HUES48 (cell line): ENCODE results near the gene RAD51B.

ENCODE experiments used
- H3K27ac ChIP-seq: one replicate; pipeline ENCODE4 v1.7.0; 2013; ENCODE audit warnings: low read depth, low read length, inconsistent platforms
- H3K27me3 ChIP-seq: 2 replicates; pipeline ENCODE4 v1.6.1; 2013; ENCODE audit warnings: mild to moderate bottlenecking, low read length; ENCODE audit not compliant: control insufficient read depth, insufficient read depth
- H3K36me3 ChIP-seq: 2 replicates; pipeline ENCODE4 v1.6.1; 2013; ENCODE audit warnings: low read length; ENCODE audit not compliant: control insufficient read depth, insufficient read depth
- H3K4me1 ChIP-seq: 2 replicates; pipeline ENCODE4 v1.6.1; 2013; ENCODE audit warnings: mild to moderate bottlenecking, low read length; ENCODE audit not compliant: control insufficient read depth, insufficient read depth
- H3K4me3 ChIP-seq: 2 replicates; pipeline ENCODE4 v1.5.1; 2013; ENCODE audit warnings: mild to moderate bottlenecking, low read depth, low read length
- H3K9ac ChIP-seq: 2 replicates; pipeline ENCODE4 v1.6.1; 2013; ENCODE audit warnings: mild to moderate bottlenecking, low read depth, low read length, moderate library complexity
- H3K9me3 ChIP-seq: 2 replicates; pipeline ENCODE4 v1.6.1; 2013; ENCODE audit warnings: low read length; ENCODE audit not compliant: control insufficient read depth, insufficient read depth

RAD51B gene

DNA sequence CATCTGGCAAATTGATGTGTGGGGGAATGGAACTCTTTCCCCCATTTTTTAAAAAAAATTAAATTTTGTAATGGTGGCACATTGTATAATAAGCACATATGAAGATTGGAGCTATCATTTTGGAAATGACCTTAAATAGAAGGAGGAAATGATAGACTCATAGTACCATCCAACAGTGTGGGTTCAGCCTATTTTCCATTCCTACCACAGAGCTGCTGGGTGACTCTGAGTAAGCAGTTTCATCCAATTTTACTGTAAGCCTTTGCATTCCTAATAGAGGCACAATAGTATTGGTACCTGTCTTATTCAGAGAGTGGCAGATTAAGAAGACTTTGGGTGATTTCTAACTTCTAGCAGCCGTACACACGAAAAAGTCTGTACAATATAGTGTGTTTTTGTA, 304.5 kb downstream of the RAD51B start:
- Histone ChIP-seq H3K36me3 (no peaks in the 10 kb centered on the region), H3K4me3 (no peak overlapping the region), H3K9ac (no peak overlapping the region), H3K27ac (no peak overlapping the region), H3K27me3 (no peaks in the 10 kb centered on the region), H3K9me3 (no peaks in the 10 kb centered on the region; the same call in 1 of the 2 replicates), H3K4me1 (peaks cover 13% of the 10 kb centered on the region)

- no peaks in the 10 kb centered on the region for H3K36me3 ChIP-seq
- no peak overlapping the region for H3K9ac ChIP-seq
- H3K27me3 ChIP-seq: no peaks in the 10 kb centered on the region
- H3K27ac ChIP-seq: peak overlapping the region; percentile 49
- H3K4me3 ChIP-seq: no peak overlapping the region
- H3K9me3 ChIP-seq: no peaks in the 10 kb centered on the region; the same call in 1 of the 2 replicates
- H3K4me1 ChIP-seq: peaks cover 13% of the 10 kb centered on the region
These were observed 305.6 kb downstream of the RAD51B start for GRCh38 chr14:68124979-68125731.

DNA sequence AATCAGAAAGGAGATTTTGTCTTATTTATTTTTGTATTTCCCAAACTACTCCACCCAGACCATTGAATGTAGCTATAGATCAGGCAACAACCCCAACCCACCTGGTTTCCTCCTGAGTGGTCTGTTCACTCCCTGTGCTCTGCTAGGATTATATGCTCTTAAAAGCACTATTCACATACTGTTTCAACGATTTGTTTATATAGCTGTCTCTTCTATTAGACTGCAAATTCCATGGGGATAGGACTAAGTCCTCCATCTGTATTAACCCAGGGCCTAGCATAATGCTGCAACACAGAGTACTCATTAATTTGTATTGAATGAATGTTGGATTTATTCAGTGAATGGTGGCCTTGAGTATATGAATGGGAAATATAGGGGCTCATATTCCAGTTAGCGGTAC, 307.6 kb downstream of the RAD51B start:
- Histone ChIP-seq H3K27ac (no peak overlapping the region), H3K36me3 (no peaks in the 10 kb centered on the region), H3K9me3 (no peaks in the 10 kb centered on the region), H3K9ac (no peak overlapping the region), H3K4me1 (peaks cover 13% of the 10 kb centered on the region), H3K4me3 (no peak overlapping the region), H3K27me3 (no peaks in the 10 kb centered on the region)

DNA sequence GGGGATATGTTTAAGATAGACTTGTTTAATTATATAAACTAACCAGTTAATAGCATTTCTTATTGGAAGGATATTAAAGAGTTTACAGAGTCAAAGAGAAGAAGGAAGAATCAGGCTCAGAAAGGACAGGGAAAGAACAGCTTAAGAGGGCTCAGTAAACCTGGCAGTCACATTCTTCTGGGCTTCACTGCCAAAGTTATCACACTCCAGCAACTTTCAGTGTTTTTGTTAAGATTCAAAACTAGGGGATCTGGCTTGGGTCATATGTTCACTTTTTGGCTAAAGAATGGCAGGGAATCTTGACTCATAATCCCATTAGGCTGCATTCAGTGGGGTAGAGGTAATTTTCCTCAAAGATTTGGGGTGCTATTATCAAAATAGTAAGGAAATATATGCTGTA, 312.3 kb downstream of the RAD51B start:
- Histone ChIP-seq H3K4me3 (no peak overlapping the region), H3K4me1 (peaks cover 4% of the 10 kb centered on the region; the same call in 1 of the 2 replicates), H3K27ac (no peak overlapping the region), H3K9me3 (no peaks in the 10 kb centered on the region), H3K9ac (no peak overlapping the region), H3K27me3 (no peaks in the 10 kb centered on the region), H3K36me3 (no peaks in the 10 kb centered on the region)

DNA sequence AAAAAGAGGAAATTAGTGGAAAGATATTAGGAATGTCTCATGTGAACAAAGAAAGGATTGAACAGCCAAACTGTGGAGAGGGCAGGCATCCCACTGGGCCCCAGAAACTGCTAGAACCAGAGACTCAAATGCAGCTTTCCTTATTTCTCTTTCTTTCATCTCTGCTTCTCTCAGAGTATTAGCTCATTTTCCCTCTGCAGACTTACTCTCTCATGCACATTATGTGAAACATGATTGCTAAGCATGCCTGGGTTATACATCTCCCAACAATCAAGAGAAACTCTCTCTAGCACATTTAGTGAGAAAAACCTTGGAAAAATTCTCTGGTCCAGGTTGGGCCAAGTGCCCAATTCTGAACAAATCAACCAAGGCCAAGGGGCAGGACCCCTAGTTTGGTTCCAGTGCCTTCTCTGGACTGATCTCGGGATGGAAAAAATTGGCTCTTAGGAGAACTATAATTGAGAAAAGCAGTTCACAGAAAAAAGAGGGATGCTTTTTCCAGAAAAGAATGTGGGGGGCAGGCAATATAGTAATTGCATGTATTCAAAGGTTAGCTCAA, 313.1 kb downstream of the RAD51B start:
- Histone ChIP-seq H3K27ac (no peak overlapping the region), H3K4me3 (no peak overlapping the region), H3K4me1 (peaks cover 11% of the 10 kb centered on the region), H3K9ac (no peak overlapping the region), H3K27me3 (no peaks in the 10 kb centered on the region), H3K9me3 (no peaks in the 10 kb centered on the region), H3K36me3 (no peaks in the 10 kb centered on the region)

- H3K4me3 ChIP-seq: no peak overlapping the region
- H3K9ac ChIP-seq: no peak overlapping the region
- no peaks in the 10 kb centered on the region for H3K36me3 ChIP-seq
- peaks cover 21% of the 10 kb centered on the region for H3K4me1 ChIP-seq
- no peaks in the 10 kb centered on the region for H3K27me3 ChIP-seq
- no peak overlapping the region for H3K27ac ChIP-seq
- no peaks in the 10 kb centered on the region for H3K9me3 ChIP-seq
These were observed 314.3 kb downstream of the RAD51B start for GRCh38 chr14:68133856-68134255.

DNA sequence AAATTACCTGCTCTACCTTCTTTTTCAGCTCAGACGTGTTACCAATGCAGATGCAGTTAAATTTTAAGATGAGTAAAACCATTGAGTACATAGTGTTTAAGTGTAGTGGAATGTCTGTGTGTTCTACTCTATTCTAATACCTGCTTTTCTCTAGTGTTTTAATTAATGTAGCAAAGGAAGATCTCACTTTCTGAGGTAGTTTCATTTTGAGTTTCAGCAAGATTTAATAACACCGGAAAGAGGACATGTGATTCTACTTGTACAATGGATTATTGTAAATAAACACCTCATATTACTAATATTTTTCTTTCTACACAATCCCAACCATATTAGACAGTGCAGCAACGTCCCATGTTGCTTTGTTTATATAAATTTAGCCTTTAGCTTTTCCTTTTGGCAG, 315.4 kb downstream of the RAD51B start:
- H3K4me3 ChIP-seq: no peak overlapping the region
- H3K27ac ChIP-seq: no peak overlapping the region
- peaks cover 21% of the 10 kb centered on the region for H3K4me1 ChIP-seq
- no peak overlapping the region for H3K9ac ChIP-seq
- no peaks in the 10 kb centered on the region for H3K36me3 ChIP-seq
- no peaks in the 10 kb centered on the region for H3K27me3 ChIP-seq
- H3K9me3 ChIP-seq: no peaks in the 10 kb centered on the region

- no peaks in the 10 kb centered on the region for H3K36me3 ChIP-seq
- no peak overlapping the region for H3K4me3 ChIP-seq
- no peaks in the 10 kb centered on the region for H3K9me3 ChIP-seq
- no peak overlapping the region for H3K27ac ChIP-seq
- H3K4me1 ChIP-seq: peaks cover 26% of the 10 kb centered on the region
- no peak overlapping the region for H3K9ac ChIP-seq
- no peaks in the 10 kb centered on the region for H3K27me3 ChIP-seq
These were observed 316.0 kb downstream of the RAD51B start for GRCh38 chr14:68135566-68135965.

DNA sequence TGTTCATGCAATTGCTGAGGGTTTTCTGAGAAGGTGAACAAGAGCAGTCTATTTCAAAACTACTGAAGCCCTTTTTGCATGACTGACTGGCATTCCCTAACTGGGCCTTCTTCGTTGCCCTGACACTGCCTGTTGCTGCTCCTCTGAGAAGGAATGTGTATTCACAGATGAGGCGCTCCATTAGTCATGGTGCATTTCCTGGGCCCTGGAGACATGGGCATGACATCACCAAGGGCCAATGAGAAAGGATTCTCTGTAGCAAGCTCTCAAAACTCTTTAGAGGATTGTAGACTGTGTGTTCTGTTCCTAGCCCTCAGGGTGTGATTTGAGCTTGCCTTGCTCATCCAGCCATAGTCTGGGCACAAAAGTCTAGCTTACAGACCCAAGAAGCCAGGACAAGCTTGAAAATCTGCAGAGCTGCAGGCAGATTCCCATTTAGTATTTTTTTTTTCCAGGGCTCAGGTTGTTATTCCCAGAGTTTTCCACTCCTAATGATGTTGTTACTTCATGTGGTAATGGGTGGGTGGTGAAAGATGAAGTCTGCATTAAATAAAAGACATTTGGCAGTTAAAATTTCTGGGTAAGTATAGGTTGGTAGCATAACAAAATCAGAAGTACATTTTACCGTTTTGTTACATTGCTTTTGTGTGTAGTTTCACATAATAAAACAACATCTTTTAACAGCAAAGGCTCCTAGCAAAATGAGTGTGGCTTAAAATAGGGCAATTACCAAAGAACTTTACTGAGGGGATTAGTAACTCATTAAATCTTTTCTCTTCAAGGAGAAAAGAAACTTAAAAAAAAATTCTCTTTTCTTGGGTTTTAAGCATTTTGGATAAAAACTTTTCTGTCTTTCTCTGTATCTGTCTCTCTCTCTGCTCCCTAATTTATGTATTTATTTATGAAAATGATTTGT, 318.4 kb downstream of the RAD51B start:
- Histone ChIP-seq H3K9me3 (no peaks in the 10 kb centered on the region), H3K9ac (peak overlapping the region; percentile 58; the same call in 1 of the 2 replicates), H3K36me3 (no peaks in the 10 kb centered on the region), H3K4me1 (peaks cover 38% of the 10 kb centered on the region), H3K27ac (peak overlapping the region; percentile 95), H3K27me3 (no peaks in the 10 kb centered on the region), H3K4me3 (no peak overlapping the region)

DNA sequence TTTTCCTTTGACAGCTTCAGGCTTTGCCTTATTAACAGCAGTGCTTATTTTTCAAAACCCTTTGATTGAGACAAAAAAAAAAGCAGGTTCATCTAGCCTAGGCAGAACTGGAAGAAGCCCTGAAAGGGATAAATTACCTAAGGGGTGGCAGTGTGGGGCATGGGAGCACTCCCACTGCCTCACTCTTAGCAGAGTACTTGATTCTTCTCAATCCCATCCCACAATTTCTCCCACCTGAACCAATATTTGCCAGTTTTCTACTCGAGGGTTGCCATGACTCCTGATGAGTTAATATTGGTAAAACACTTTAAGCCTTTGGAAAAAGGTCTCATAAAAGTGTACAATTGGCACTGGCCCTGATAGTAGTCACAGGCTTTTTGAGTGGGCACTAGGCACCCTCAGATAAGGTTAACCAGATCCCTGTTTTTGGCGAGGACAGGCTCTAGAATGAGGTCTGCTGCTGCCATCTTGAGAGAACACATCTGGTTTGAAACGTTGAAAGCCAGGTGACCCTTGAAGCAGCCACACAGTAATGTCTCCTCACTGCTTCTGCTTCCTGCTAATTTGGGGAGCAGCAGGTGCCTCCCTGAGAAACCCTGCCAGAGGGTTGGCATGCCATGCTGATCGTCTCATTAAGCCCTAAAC, 320.0 kb downstream of the RAD51B start:
- Histone ChIP-seq H3K4me3 (no peak overlapping the region), H3K9ac (no peak overlapping the region), H3K9me3 (no peaks in the 10 kb centered on the region), H3K27me3 (no peaks in the 10 kb centered on the region), H3K4me1 (peaks cover 38% of the 10 kb centered on the region), H3K36me3 (no peaks in the 10 kb centered on the region), H3K27ac (peak overlapping the region; percentile 95)
